SH-SY5Y (cell line): ENCODE measurements around the gene PTCRA.

Experiments used
- GATA2 ChIP-seq: IDR thresholded peaks from 2 replicates; pipeline ENCODE4 v1.6.1; 2011; ENCODE audit warnings: mild to moderate bottlenecking, low read depth, low read length
- GATA3 ChIP-seq: IDR thresholded peaks from 2 replicates; pipeline ENCODE4 v1.6.1; 2011; ENCODE audit warnings: low read depth, mild to moderate bottlenecking, low read length, moderate library complexity

- TF ChIP-seq GATA2: no peak
- TF ChIP-seq GATA3: no peak
Observed at GRCh38 chr6:42942444-42942843, 26.6 kb downstream of the PTCRA start.
